H7 (cell line): ENCODE results near the gene KCNE1. TPM values are rescaled to one million over a fixed set of nuclear protein-coding genes. Genes with fewer than 3 reads are reported as not detected.
"Not testable (repeated sequence)": the region's sequence is repeated elsewhere in the genome, so short reads cannot be mapped to it uniquely, and the experiment has no call there.

Experiments used
- DNase-seq: peaks from one replicate; pipeline ENCODE4 v3.0.0; 2012
- H3K27me3 ChIP-seq: 2 replicates; pipeline ENCODE4 v1.6.0; 2011; ENCODE audit warnings: mild to moderate bottlenecking, low read length; ENCODE audit not compliant: control insufficient read depth, insufficient read depth
- H3K36me3 ChIP-seq: replicated peaks from 2 replicates; pipeline ENCODE4 v1.5.1; 2011; ENCODE audit warnings: low read length; ENCODE audit not compliant: control insufficient read depth, insufficient read depth
- H3K4me3 ChIP-seq: 2 replicates; pipeline ENCODE4 v1.5.1; 2011; ENCODE audit warnings: low read depth, mild to moderate bottlenecking, control low read depth, low read length, moderate library complexity; ENCODE audit not compliant: insufficient read depth
- total RNA-seq: library from RNA; depleted of rRNA; stranded (reverse); fragments of >200 nt; shearing (Covaris generic); gene quantifications from 2 replicates; pipeline ENCODE4 v1.2.3, GENCODE V29; 2014; rRNA removed

KCNE1 gene
- total RNA-seq, result 0.10 TPM in 1 of 2 replicates, not detected in the other

GRCh38 chr21:34511787-34512455, at the start of gene KCNE1:
Gene KCNE1 (minus strand): TSS chr21:34512210. CDS start chr21:34449634, 62,576 bp downstream.
- H3K27me3 ChIP-seq, result no peaks in the 10 kb centered on the region
- no peaks in the 10 kb centered on the region for H3K36me3 ChIP-seq
- no peak for DNase-seq
- H3K4me3 ChIP-seq, result no peak within 1 kb of the TSS

- H3K36me3 ChIP-seq, result no peaks in the 10 kb centered on the region
- H3K27me3 ChIP-seq, result no peaks in the 10 kb centered on the region
- H3K4me3 ChIP-seq, result no peak overlapping the region
- DNase-seq, result no peak
Observed at GRCh38 chr21:34561806-34562205, 49.8 kb upstream of the KCNE1 start.

- H3K4me3 ChIP-seq, result no peak overlapping the region
- no peaks in the 10 kb centered on the region for H3K27me3 ChIP-seq
- H3K36me3 ChIP-seq, result no peaks in the 10 kb centered on the region
- DNase-seq, result no peak
Observed at GRCh38 chr21:34560609-34561008, 48.6 kb upstream of the KCNE1 start.

GRCh38 chr21:34560021-34560420, 48.0 kb upstream of the KCNE1 start:
- Histone ChIP-seq H3K36me3 (no peaks in the 10 kb centered on the region), H3K4me3 (no peak overlapping the region), H3K27me3 (no peaks in the 10 kb centered on the region)
- no peak for DNase-seq

- no peak overlapping the region for H3K4me3 ChIP-seq
- DNase-seq, result no peak
- no peaks in the 10 kb centered on the region for H3K36me3 ChIP-seq
- H3K27me3 ChIP-seq, result no peaks in the 10 kb centered on the region
Observed at GRCh38 chr21:34559089-34559631, 47.1 kb upstream of the KCNE1 start.

- no peak overlapping the region for H3K4me3 ChIP-seq
- no peak for DNase-seq
Observed at GRCh38 chr21:34558166-34558565, 46.2 kb upstream of the KCNE1 start.

GRCh38 chr21:34557261-34557660, 45.3 kb upstream of the KCNE1 start:
- H3K4me3 ChIP-seq, result no peak overlapping the region
- H3K36me3 ChIP-seq, result no peaks in the 10 kb centered on the region
- DNase-seq, result no peak
- H3K27me3 ChIP-seq, result no peaks in the 10 kb centered on the region

More at GRCh38 chr21:34558166-34558565, 46.2 kb upstream of the KCNE1 start:
- H3K36me3 ChIP-seq, result no peaks in the 10 kb centered on the region
- no peaks in the 10 kb centered on the region for H3K27me3 ChIP-seq

- not testable (repeated sequence) for DNase-seq, H3K27me3 ChIP-seq, H3K36me3 ChIP-seq, H3K4me3 ChIP-seq
Observed at GRCh38 chr21:34554670-34555069, 42.7 kb upstream of the KCNE1 start.

- H3K4me3 ChIP-seq, result no peak overlapping the region
- H3K36me3 ChIP-seq, result no peaks in the 10 kb centered on the region
- no peaks in the 10 kb centered on the region; the same call in 1 of the 2 replicates for H3K27me3 ChIP-seq
- DNase-seq, result no peak
Observed at GRCh38 chr21:34554227-34554626, 42.2 kb upstream of the KCNE1 start.

GRCh38 chr21:34553151-34553952, 41.3 kb upstream of the KCNE1 start:
- peak; percentile 31 for DNase-seq
- no peak overlapping the region for H3K4me3 ChIP-seq
- no peaks in the 10 kb centered on the region for H3K36me3 ChIP-seq
- no peaks in the 10 kb centered on the region; the same call in 1 of the 2 replicates for H3K27me3 ChIP-seq

GRCh38 chr21:34552360-34553098, 40.5 kb upstream of the KCNE1 start:
- no peak overlapping the region for H3K4me3 ChIP-seq
- H3K36me3 ChIP-seq, result no peaks in the 10 kb centered on the region
- no peak for DNase-seq
- H3K27me3 ChIP-seq, result no peaks in the 10 kb centered on the region; the same call in 1 of the 2 replicates

- Histone ChIP-seq H3K27me3 (no peaks in the 10 kb centered on the region; the same call in 1 of the 2 replicates), H3K4me3 (no peak overlapping the region), H3K36me3 (no peaks in the 10 kb centered on the region)
- no peak for DNase-seq
Observed at GRCh38 chr21:34550182-34550799, 38.3 kb upstream of the KCNE1 start.

- no peak overlapping the region for H3K4me3 ChIP-seq
- no peak for DNase-seq
- H3K27me3 ChIP-seq, result no peaks in the 10 kb centered on the region; the same call in 1 of the 2 replicates
Observed at GRCh38 chr21:34548781-34549376, 36.9 kb upstream of the KCNE1 start.

GRCh38 chr21:34546542-34546941, 34.5 kb upstream of the KCNE1 start:
- no peaks in the 10 kb centered on the region for H3K27me3 ChIP-seq
- DNase-seq, result no peak

More at GRCh38 chr21:34548781-34549376, 36.9 kb upstream of the KCNE1 start:
- no peaks in the 10 kb centered on the region for H3K36me3 ChIP-seq

More at GRCh38 chr21:34546542-34546941, 34.5 kb upstream of the KCNE1 start:
- Histone ChIP-seq H3K4me3 (no peak overlapping the region), H3K36me3 (no peaks in the 10 kb centered on the region)
